Heart left ventricle (tissue), 13 donors: ENCODE measurements around the gene HMGCR.

Source experiments
- CTCF ChIP-seq, 12 donors: fragments of 200-600 bp; sonication (generic) in 4 of 12; IDR thresholded peaks; one replicate each; pipeline versions ENCODE4 v1.5.0 to v1.8.0; 2018 to 2022; ENCODE audit warnings: antibody characterized with exemption in 12 of 12, mild to moderate bottlenecking in 5 of 12
- POLR2A ChIP-seq, 2 donors: fragments of 450-650 bp; IDR thresholded peaks; one replicate each; pipeline ENCODE4 v1.6.1; 2017; ENCODE audit warnings: antibody characterized with exemption in 2 of 2, mild to moderate bottlenecking in 2 of 2, moderate library complexity in 2 of 2
- donor health status: ischemic (EF 13 %, LVEDD 7.1; RV severe dilation, severe dysfunction).
- donor health status: DM: no; HTN: yes; CAD: no.
- donor health status: DM: no; HTN: no; CAD: no.
- donor health status: ischemic (EF 25% LVEDD 6.9; RV normal size, moderate dysfunction).
- donor health status: ischemic (EF 25% LVEDD 5.7; RV mildly dilated, moderate dysfunction).
- donor health status: ischemic (EF 35%, LVEDD 5.7; RV mildly dilated, moderate dysfunction).
- donor health status: nonischemic (EF 11% LVEDD 7.7; RV severe dilation, severe dysfunction).
- donor health status: DM: yes; HTN: yes; CAD: no.
- donor health status: PGD.
- donor health status: ischemic (EF 29% LVEDD 5.4; RV normal size, mild dysfunction).
- donor health status: nonischemic (EF 23%, LVEDD 6.1; RV moderate dilation, normal function).

DNA sequence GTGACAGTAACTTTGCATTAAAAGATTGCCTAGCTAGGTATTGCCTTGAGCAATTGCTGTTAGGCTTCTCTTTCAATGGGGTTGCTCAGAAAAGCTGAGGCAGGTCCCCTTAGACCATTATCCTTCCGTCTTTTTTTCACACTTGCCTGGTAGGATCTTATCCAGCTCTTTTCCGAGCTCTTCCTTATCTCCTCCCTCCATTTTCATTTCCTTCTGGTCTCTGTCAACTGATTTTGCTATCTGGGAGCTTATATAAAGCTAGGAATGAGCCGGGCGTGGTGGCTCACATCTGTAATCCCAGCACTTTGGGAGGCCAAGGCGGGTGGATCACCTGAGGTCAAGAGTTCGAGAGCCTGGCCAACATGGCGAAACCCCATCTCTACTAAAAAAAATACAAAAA, 6.6 kb upstream of the HMGCR start:
- no peak for TF ChIP-seq CTCF (IDR thresholded peaks at IDR 0.05)
- no peak for TF ChIP-seq POLR2A (IDR thresholded peaks at IDR 0.05)
